AG20443 (cell line): ENCODE data around the gene FAM120B.
A peak's percentile ranks its signal among the peaks of the same experiment; 100 is the strongest.

Experiments
- DNase-seq: peaks from one replicate; pipeline ENCODE4 v3.0.0; 2012; ENCODE audit warnings: low spot score, mixed read lengths

The FAM120B gene

DNA sequence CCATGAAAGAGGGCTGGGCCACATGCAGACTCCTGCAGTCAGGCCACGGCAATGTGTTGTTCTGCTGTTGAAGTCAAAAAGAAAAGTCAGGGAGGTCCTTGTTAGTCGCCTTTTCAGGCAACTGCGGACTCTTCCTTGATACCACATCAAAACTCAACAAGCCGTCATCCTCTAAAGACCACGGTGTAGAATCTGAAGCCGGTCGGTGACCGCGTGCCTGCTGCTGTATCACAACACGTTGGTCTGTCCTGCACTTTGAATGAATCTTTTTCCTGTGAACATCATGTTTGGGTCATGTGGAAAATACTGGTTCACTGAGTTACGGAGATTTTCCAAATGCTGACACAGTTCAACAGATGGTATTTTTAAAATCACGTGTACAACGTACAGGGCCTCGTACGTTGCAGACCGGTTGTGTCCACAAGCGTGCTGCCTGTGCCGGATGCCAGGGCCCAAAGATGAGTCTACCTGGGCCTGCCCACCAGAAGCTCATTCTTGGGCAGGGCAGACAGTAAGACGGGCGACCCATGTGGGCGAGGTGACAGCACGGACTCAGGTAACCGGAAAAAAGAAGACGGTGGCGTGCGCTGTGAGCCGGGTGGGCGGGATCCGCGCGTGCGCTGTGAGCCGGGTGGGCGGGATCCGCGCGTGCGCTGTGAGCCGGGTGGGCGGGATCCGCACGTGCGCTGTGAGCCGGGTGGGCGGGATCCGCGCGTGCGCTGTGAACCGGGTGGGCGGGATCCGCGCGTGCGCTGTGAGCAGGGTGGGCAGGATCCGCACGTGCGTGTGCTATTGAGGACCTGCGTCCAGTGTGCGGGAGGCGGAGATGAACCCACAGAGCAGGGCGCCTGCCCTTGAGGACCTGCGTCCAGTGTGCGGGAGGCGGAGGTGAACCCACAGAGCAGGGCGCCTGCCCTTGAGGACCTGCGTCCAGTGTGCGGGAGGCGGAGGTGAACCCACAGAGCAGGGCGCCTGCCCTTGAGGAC, 114.5 kb downstream of the FAM120B start:
- DNase-seq: no peak

DNA sequence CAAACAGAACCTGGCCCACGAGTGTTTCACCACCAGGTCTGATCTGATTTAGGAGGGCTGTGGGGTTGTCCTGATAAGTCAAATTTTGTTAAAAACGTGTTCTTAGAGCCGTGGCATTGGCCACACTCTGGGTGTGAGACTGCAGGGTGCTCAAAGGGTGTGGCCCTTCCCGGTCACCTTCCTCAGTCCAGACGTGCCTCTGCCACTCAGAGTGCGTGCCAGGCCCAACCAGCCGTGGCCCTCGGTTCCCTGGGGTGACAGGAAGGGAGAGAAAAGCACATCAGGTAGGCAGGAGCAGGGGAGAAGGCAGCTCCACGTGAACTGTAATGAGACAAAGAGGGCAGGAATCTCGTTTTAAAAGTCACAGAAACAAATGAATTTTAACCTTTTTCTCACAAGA, 115.4 kb downstream of the FAM120B start:
- no peak for DNase-seq

DNA sequence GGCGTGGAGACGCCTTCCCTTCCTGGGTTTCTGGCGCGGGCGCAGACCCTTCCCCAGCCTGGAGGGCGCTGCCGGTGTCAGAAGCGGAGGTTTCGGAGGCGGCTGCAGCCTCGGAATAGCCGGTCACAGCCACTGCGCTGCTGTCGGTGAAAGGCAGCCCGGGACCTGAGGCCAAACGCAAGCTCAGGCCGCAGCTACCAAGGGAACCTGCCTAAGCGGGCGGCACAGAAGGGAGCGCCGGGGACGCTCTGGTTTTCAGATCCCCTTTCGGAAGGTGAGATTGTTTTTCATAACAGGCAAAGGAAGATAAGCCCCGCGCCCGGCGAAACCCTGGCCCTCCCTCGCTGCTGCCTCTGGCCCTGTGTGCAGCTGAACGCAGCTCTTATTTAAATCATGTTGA, 116.5 kb downstream of the FAM120B start:
- no peak for DNase-seq

GRCh38 chr6:170423814-170424603, 117.5 kb downstream of the FAM120B start:
- no peak for DNase-seq

GRCh38 chr6:170424604-170425126, 118.1 kb downstream of the FAM120B start:
- no peak for DNase-seq

GRCh38 chr6:170429450-170429849, 122.9 kb downstream of the FAM120B start:
- no peak for DNase-seq

- no peak for DNase-seq
Observed at GRCh38 chr6:170433163-170434116, 126.9 kb downstream of the FAM120B start.

DNA sequence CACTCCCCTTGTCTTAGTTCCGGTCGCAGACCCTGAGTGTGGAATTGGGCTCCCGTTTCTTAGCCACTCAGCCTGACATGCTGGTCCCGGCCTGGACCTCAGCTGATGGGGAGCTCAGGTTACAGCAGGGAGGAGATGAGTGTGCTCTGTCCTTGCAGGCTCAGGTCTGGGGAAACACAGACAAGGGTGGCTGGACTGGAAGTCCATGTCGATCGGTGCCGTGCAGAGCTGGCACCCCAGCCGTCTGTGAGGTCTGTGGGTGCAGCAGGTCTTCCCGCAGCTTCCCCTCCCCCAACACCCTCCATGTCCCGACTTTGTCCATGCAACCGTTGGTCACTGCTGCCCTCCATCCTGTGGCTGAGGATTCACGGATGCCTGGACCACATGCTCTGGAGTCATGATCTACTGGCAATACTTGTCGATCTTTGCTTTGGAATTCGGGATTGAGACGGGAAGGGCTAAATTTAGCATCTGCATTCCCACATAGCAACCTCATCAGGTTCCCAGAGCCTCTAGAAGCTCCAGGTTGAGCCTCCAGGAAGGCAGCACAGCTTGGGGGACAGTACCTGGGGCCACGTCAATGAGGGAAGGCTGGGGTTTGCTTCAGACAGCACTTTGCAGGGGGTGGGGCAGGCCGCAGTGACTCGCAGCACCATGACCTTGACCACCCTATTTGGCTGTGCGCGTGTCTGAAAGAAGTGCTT, 127.7 kb downstream of the FAM120B start:
- no peak for DNase-seq

GRCh38 chr6:170434821-170435155, 128.2 kb downstream of the FAM120B start:
- DNase-seq: no peak

DNA sequence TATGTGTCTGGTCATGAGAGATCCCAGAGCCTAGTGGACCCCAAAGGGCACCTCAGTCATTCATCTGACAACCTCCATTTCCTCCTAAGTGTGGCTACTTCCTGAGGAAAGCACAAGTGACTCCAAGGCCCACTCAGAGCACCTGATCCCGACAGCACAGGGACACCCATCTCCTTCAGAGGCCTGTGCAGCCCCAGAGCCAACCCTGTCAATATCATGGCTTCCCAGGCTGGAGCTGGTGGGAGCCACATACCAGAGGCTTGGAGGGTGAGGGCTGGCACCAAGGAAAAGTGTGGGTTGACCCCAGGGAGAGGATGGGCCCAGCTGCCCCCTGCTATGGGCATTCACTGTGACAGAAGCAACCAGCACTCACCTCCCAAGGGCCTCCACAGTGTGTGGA, 129.2 kb downstream of the FAM120B start:
- DNase-seq: no peak

DNA sequence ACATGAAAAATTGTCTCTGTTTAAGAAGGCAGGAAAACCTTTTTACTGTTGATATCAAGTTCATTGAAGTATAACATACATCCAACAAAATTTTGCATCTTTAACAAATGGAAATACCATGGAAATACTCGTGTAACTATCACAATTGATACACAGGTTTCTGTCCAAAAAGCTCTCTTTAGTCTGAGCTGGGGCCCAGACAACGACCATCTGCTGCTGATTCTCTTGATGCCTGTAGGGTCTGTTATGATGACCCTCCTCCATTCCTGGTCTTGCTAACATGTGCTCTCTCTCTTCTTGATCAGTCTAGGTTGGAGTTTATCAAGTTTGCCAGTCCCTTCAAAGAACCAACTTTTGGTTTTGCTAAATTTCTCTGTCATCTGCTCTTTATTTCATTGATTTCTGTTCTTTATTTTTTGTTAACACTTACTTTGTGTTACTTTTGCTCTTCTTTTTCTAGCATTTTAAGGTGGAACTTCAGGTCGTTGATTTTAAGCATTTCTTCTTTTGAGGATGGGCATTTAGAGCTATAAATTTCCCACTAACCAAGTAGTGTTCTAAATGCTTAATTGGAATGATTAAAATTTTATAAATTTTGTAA, 129.8 kb downstream of the FAM120B start:
- DNase-seq: no peak

- peak; percentile 38 for DNase-seq
Observed at GRCh38 chr6:170437719-170438401, 131.3 kb downstream of the FAM120B start.

DNA sequence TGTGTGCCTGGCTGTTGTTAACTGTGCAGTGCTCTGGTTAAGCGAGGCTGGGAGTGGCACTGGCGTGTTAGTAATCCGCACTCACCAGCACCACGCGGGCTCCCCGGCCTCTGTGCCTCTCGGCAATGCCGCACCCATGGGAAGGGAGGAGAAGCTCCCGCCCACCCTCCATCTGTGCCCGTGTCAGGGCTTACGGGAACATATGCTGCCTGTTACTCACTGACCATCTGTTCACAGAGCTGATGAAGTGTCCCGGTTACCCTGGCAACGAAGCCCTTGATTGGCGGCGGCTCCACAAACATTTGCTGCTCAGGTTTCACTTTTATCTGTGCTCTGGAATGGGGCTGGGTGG, 131.8 kb downstream of the FAM120B start:
- DNase-seq: peak; percentile 97

DNA sequence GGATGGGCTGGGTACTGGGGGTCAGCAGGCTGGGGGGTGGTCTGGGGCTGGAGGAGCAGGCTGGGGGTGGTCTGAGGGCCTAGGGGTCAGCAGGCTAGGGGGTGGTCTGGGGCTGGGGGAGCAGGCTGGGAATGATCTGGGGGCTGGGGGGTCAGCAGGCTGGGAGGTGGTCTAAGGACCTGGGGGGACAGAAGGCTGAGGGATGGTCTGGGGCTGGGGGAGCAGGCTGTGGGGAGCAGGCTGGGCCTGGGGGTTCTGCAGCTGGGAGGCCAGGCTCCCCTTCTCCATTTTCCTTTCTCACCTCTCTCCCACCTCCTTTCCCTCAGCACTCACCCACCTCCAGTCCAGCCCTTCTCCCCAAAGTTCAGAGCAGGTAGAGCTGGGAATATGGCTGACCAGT, 132.3 kb downstream of the FAM120B start:
- DNase-seq: no peak

- DNase-seq: no peak
Observed at GRCh38 chr6:170439366-170440361, 133.1 kb downstream of the FAM120B start.

DNA sequence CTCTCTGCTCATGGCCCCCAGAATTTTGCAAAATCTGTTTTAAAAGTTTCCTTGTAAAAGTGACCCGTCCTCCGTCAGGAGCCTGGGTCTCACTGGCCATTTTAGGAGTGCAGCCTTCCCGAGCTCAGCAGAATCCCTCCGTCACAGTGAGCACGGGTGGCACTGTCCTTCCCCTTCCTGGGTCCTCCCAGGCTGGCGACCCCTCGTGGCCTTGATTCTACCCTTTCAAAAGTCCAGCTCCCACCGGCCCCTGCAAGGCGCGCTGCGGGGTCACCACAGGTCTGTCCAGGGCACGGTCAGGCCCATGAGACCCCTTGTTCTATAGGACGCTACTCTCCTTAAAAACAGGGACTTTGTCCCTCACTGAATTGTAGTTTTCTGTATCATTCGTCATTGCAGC, 133.9 kb downstream of the FAM120B start:
- no peak for DNase-seq

DNA sequence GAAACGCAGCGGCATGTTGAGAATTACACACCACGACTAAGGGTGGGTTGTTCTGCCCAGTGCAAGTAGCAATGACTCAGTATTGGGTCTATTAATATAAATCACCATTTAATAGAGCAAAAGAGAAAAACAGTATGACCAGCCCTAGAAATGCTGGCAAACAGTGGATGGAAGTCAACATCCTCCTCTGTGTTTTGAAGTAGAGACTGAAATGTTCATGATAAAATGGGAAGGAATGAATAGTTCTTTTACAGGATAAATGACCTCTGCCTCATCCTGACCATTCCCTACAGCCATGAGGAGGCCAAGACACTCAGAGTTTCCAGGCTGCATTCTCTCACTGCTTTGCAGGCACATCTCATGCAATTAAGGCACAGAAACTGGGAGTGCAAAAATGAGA, 134.8 kb downstream of the FAM120B start:
- DNase-seq: peak; percentile 45

DNA sequence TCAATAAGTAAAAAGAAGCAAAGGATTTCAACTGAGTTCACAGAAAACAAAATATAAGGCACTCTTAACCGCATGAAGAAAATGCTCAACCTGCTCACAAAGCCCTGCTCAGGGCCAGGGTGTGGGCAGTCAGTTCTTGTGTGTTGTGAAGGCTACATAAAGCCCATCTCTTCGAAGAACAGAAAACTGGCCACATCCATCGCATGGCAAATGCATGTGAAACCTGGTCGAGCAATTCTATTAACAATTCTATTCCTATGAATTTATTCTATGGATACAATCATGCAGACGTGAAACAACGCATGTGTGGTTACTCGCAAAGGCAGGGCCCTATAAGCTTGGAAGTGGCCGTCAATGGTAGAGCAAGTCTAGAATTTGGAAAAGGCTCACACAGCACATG, 136.0 kb downstream of the FAM120B start:
- no peak for DNase-seq

DNA sequence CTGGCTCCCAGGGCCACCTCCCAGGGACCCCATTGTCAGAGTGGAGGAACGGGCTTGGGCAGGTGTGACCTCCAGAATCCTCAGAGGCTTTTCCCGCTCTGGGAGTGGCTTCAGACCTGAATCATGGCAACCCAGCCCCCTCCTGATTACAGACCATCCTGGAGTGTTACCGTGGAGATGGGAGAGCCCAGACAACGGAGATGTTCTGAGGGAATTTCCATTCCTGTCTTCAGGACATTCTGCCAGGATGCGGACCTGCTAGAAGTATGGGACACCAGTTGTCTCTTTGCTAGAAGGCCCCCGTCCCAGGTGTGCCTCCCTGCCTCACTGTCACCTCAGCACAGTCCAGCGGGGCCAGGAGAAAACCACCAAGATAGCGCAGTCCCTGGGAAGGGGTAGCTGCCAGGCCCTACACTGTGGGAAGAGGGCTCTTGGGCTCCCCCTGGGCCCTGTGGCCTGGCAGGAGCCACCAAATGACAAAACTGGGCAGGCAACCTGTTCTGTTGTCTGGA, 136.6 kb downstream of the FAM120B start:
- no peak for DNase-seq
